ENCODE measurements around the gene GPBAR1. TPM values are rescaled to one million over a fixed set of nuclear protein-coding genes. Genes with fewer than 3 reads are reported as not detected.
A peak's percentile ranks its signal among the peaks of the same experiment; 100 is the strongest.

GPBAR1 gene
- total and polyA plus RNA-seq, 9 of the 15 experiments (the other 6 are each of a cell fraction or from before 2014, with no cell fraction given): not detected

GRCh38 chr2:218295029-218295428 is 34.2 kb downstream of the GPBAR1 start:
- H3K9me3 ChIP-seq (replicated peaks; ENCODE audit: control insufficient read depth, insufficient read depth, low read depth, low read length): no peaks in the 10 kb centered on the region
- H3K9me1 ChIP-seq (ENCODE audit: control insufficient read depth, insufficient read depth, low read length): peaks cover 3% of the 10 kb centered on the region
- H3K27ac ChIP-seq (ENCODE audit: extremely low read depth, low read depth, low read length): peak overlapping the region; percentile 34; the same call in 1 of the 3 replicates
- TF ChIP-seq MEF2D (tag; conservative IDR thresholded peaks at IDR 0.05; ENCODE audit: low read depth) (no peak), PBX2 (CRISPR knock-in tag; IDR thresholded peaks at IDR 0.05; ENCODE audit: low read depth) (no peak), PBX2 (tag; conservative IDR thresholded peaks at IDR 0.05; ENCODE audit: low read depth) (0 out of 2 replicates have a peak, but pooled peaks have one; percentile 26), ZNF277 (CRISPR knock-in tag; IDR thresholded peaks at IDR 0.05; ENCODE audit: borderline replicate concordance) (no peak), MEIS2 (IDR thresholded peaks at IDR 0.05; ENCODE audit: partially characterized antibody) (peak; percentile 39), PKNOX1 (IDR thresholded peaks at IDR 0.05) (peak; percentile 22; the same call in 1 of the 2 replicates)
- no peak for DNase-seq (ENCODE audit: extremely low read depth in 1 of 4, low spot score in 3 of 4)
- H3K4me1 ChIP-seq (replicated peaks in 1 of 2; ENCODE audit: control insufficient read depth in 2 of 2, insufficient read depth in 2 of 2, low read length in 2 of 2): peaks cover 32 to 40% of the 10 kb centered on the region in 2 experiments; a peak in 4 of 5 replicates
- ChIA-PET CTCF (ENCODE audit: low intra/inter-chr PET ratio) (no interaction called here), POLR2A (interaction anchor here (2.2 kb wide), 1 partner anchor 99 kb away, joined by 8 read pairs; no protein-coding TSS in a partner anchor)
- BruUV-seq (replicated peaks): no TSS peak
- peaks cover 28% of the 10 kb centered on the region for H3K79me2 ChIP-seq (ENCODE audit: control insufficient read depth, insufficient read depth, low read length)
- H4K20me1 ChIP-seq (replicated peaks; ENCODE audit: control insufficient read depth, insufficient read depth, low read length): no peaks in the 10 kb centered on the region
- no peaks in the 10 kb centered on the region for H3K27me3 ChIP-seq (ENCODE audit: control insufficient read depth in 2 of 2, insufficient read depth in 2 of 2, low read length in 2 of 2)
- intact Hi-C loops (cut with micrococcal nuclease): no loop called here
- WGBS (ENCODE audit: insufficient coverage, low coverage, missing lambda C conversion rate): 78% methylated on average over 5 of the region's 7 CpGs
- no peak overlapping the region for H3K4me3 ChIP-seq
- peak overlapping the region; percentile 79 for H2AFZ ChIP-seq (ENCODE audit: low read depth, low read length)
- peaks cover 6% of the 10 kb centered on the region; the same call in 2 of the 3 replicates for H3K36me3 ChIP-seq (ENCODE audit: control insufficient read depth, insufficient read depth, low read length)
- no peak overlapping the region for H3K4me2 ChIP-seq (ENCODE audit: insufficient read depth, low read length)
- no peak for FAIRE-seq
- ATAC-seq: no peak
- in situ Hi-C loops (cut with MboI): no loop called here
- H3K9ac ChIP-seq (ENCODE audit: insufficient read depth in 1 of 2, low read depth in 2 of 2, low read length in 2 of 2): peak overlapping the region in 1 of 2 experiments; percentile 78; a peak in 2 of 4 replicates

Data from K562 (cell line).